WTC11 (cell line): Measurements from ENCODE around the gene NT5C. TPM values are rescaled to one million over a fixed set of nuclear protein-coding genes. Genes with fewer than 3 reads are reported as not detected.

ENCODE experiments used
- ATAC-seq: fragments of 200-7000 bp; cut with Tn5 transposase; 2 replicates; pipeline ENCODE4 v1.10.0; 2021; ENCODE audit warnings: mild to moderate bottlenecking, moderate library complexity
- CTCF ChIA-PET: fragments of 300-600 bp; sonication (Branson Sonifier 250); formaldehyde crosslinking; loops from one replicate; lab custom pipeline; 2021; ENCODE audit warnings: antibody characterized with exemption; lab: Charles Lee
- POLR2A ChIA-PET: fragments of 350-600 bp; sonication (Branson Sonifier 250); formaldehyde crosslinking; loops from one replicate; lab custom pipeline; 2021; ENCODE audit warnings: antibody characterized with exemption; lab: Charles Lee
- DNase-seq: peaks from one replicate; pipeline ENCODE4 v3.0.0; 2021; ENCODE audit warnings: low spot score
- H3K27ac Mint-ChIP-seq: 2 replicates; pipeline ENCODE4 v1.8.0; 2021; ENCODE audit warnings: mixed read lengths
- H3K27me3 Mint-ChIP-seq: 2 replicates; pipeline ENCODE4 v1.8.0; 2021; ENCODE audit warnings: low read depth, mild to moderate bottlenecking, moderate library complexity, mixed read lengths
- H3K36me3 Mint-ChIP-seq: 2 replicates; pipeline ENCODE4 v1.8.0; 2021; ENCODE audit warnings: mixed read lengths
- H3K4me1 Mint-ChIP-seq: 2 replicates; pipeline ENCODE4 v1.8.0; 2022; ENCODE audit warnings: mixed read lengths
- H3K4me3 Mint-ChIP-seq: 2 replicates; pipeline ENCODE4 v1.8.0; 2021; ENCODE audit warnings: mild to moderate bottlenecking, moderate library complexity, mixed read lengths
- H3K9me3 Mint-ChIP-seq: 2 replicates; pipeline ENCODE4 v1.8.0; 2021; ENCODE audit warnings: mixed read lengths
- AR ChIP-seq: fragments of 250-450 bp; sonication (Bioruptor Pico); IDR thresholded peaks from 2 replicates; pipeline ENCODE4 v1.9.0; 2021; ENCODE audit warnings: mild to moderate bottlenecking
- CBFB ChIP-seq: sonication (generic); formaldehyde crosslinking; IDR thresholded peaks from 2 replicates; pipeline ENCODE4 v1.8.1; 2022; ENCODE audit warnings: mild to moderate bottlenecking, low read depth, missing genetic modification reagents
- CDX4 ChIP-seq: fragments of 250-450 bp; sonication (Bioruptor Pico); IDR thresholded peaks from 2 replicates; pipeline ENCODE4 v1.9.0; 2021; ENCODE audit warnings: moderate library complexity, mild to moderate bottlenecking, inconsistent platforms, borderline replicate concordance
- CREB1 ChIP-seq: sonication (generic); formaldehyde crosslinking; IDR thresholded peaks from 2 replicates; pipeline ENCODE4 v1.8.0; 2023; ENCODE audit warnings: mild to moderate bottlenecking, missing genetic modification reagents
- CTCF ChIP-seq: fragments of 200-600 bp; IDR thresholded peaks from 2 replicates; pipeline ENCODE4 v1.8.0; 2022; ENCODE audit warnings: antibody characterized with exemption
- E2F4 ChIP-seq: sonication (generic); formaldehyde crosslinking; IDR thresholded peaks from 2 replicates; pipeline ENCODE4 v1.8.1; 2022; ENCODE audit warnings: low read depth, mild to moderate bottlenecking, moderate library complexity, missing genetic modification reagents, borderline replicate concordance
- ELF4 ChIP-seq: sonication (generic); formaldehyde crosslinking; IDR thresholded peaks from 2 replicates; pipeline ENCODE4 v1.8.1; 2022; ENCODE audit warnings: low read depth, mild to moderate bottlenecking, moderate library complexity, missing genetic modification reagents
- EMX1 ChIP-seq: fragments of 250-450 bp; sonication (Bioruptor Pico); IDR thresholded peaks from 2 replicates; pipeline ENCODE4 v1.8.0; 2021; ENCODE audit warnings: mild to moderate bottlenecking
- IRF2 ChIP-seq: sonication (generic); formaldehyde crosslinking; IDR thresholded peaks from 2 replicates; pipeline ENCODE4 v1.8.0; 2022; ENCODE audit warnings: low read depth, missing genetic modification reagents, borderline replicate concordance
- OVOL2 ChIP-seq: fragments of 250-450 bp; sonication (Bioruptor Pico); IDR thresholded peaks from 2 replicates; pipeline ENCODE4 v1.9.0; 2021; ENCODE audit warnings: mild to moderate bottlenecking, borderline replicate concordance
- RELA ChIP-seq: sonication (generic); formaldehyde crosslinking; IDR thresholded peaks from 2 replicates; pipeline ENCODE4 v1.8.1; 2022; ENCODE audit warnings: missing genetic modification reagents, mild to moderate bottlenecking, borderline replicate concordance
- SOX15 ChIP-seq: fragments of 250-450 bp; sonication (Bioruptor Pico); IDR thresholded peaks from 2 replicates; pipeline ENCODE4 v1.9.0; 2021; ENCODE audit warnings: mild to moderate bottlenecking
- SP1 ChIP-seq: sonication (generic); formaldehyde crosslinking; conservative IDR thresholded peaks from 2 replicates; pipeline ENCODE4 v1.8.1; 2022; ENCODE audit warnings: missing genetic modification reagents
- TEAD4 ChIP-seq: sonication (generic); formaldehyde crosslinking; IDR thresholded peaks from 2 replicates; pipeline ENCODE4 v1.8.0; 2022; ENCODE audit warnings: mild to moderate bottlenecking, missing genetic modification reagents
- USF1 ChIP-seq: sonication (generic); formaldehyde crosslinking; IDR thresholded peaks from 2 replicates; pipeline ENCODE4 v1.8.0; 2022; ENCODE audit warnings: mild to moderate bottlenecking, missing genetic modification reagents
- ZBTB21 ChIP-seq: sonication (generic); formaldehyde crosslinking; IDR thresholded peaks from 2 replicates; pipeline ENCODE4 v1.8.1; 2023; ENCODE audit warnings: mild to moderate bottlenecking, missing genetic modification reagents, borderline replicate concordance
- ZBTB43 ChIP-seq: sonication (generic); formaldehyde crosslinking; IDR thresholded peaks from 2 replicates; pipeline ENCODE4 v1.8.1; 2023; ENCODE audit warnings: mild to moderate bottlenecking, missing genetic modification reagents
- ZNF281 ChIP-seq: sonication (generic); formaldehyde crosslinking; IDR thresholded peaks from 2 replicates; pipeline ENCODE4 v1.8.0; 2023; ENCODE audit warnings: mild to moderate bottlenecking, missing genetic modification reagents
- ZNF532 ChIP-seq: fragments of 250-450 bp; sonication (Bioruptor Pico); IDR thresholded peaks from 2 replicates; pipeline ENCODE4 v1.9.0; 2021; ENCODE audit warnings: mild to moderate bottlenecking, borderline replicate concordance
- total RNA-seq: library from RNA; stranded (reverse); gene quantifications from 3 replicates; pipeline ENCODE4 v1.2.3, GENCODE V29; 2021

NT5C gene
- total RNA-seq, 1 experiment from 2014 or later = 91.0 TPM

- no peaks in the 10 kb centered on the region for H3K9me3 Mint-ChIP-seq
- peaks cover 10% of the 10 kb centered on the region for H3K4me1 Mint-ChIP-seq
- DNase-seq (no peak), ATAC-seq (no peak)
- TF ChIP-seq RELA (CRISPR knock-in tag) (no peak), USF1 (no peak), ZNF532 (CRISPR knock-in tag) (no peak), ELF4 (no peak), ZNF281 (no peak), CREB1 (CRISPR knock-in tag) (no peak)
- ChIA-PET POLR2A (interaction anchor here (0.6 kb wide), 1 partner anchor 29 kb away, joined by 5 read pairs; no protein-coding TSS in a partner anchor), CTCF (interaction anchor here (0.7 to 1.9 kb wide), 4 partner anchors 9 to 122 kb away, joined by 3 to 7 read pairs (median 3); partner anchors contain the start of gene NT5C)
- H3K27me3 Mint-ChIP-seq = no peaks in the 10 kb centered on the region
- peak overlapping the region; percentile 63; the same call in 1 of the 2 replicates for H3K27ac Mint-ChIP-seq
- H3K4me3 Mint-ChIP-seq = no peak overlapping the region
- H3K36me3 Mint-ChIP-seq = peaks cover 11% of the 10 kb centered on the region; the same call in 1 of the 2 replicates
Observed at GRCh38 chr17:75118307-75118706, 13.2 kb downstream of the NT5C start.

GRCh38 chr17:75116737-75117136, 14.8 kb downstream of the NT5C start:
- Mint-ChIP-seq H3K27me3 (no peaks in the 10 kb centered on the region), H3K4me3 (no peak overlapping the region), H3K9me3 (no peaks in the 10 kb centered on the region), H3K27ac (no peak overlapping the region), H3K36me3 (peaks cover 17% of the 10 kb centered on the region), H3K4me1 (peaks cover 10% of the 10 kb centered on the region)
- ChIA-PET POLR2A (no interaction called here), CTCF (interaction anchor here (1.9 kb wide), 1 partner anchor 11 kb away, joined by 7 read pairs; no protein-coding TSS in a partner anchor)
- DNase-seq (no peak), ATAC-seq (no peak)
- no peak for TF ChIP-seq TEAD4 (CRISPR knock-in tag)
- TF ChIP-seq CDX4 = no peak
- TF ChIP-seq ZBTB43 (CRISPR knock-in tag) = no peak
- TF ChIP-seq ZBTB21 (CRISPR knock-in tag) = no peak
- no peak for TF ChIP-seq EMX1 (CRISPR knock-in tag)
- no peak for TF ChIP-seq E2F4 (CRISPR knock-in tag)
- no peak for TF ChIP-seq IRF2
- TF ChIP-seq CTCF = no peak
- TF ChIP-seq OVOL2 (CRISPR knock-in tag) = no peak
- no peak for TF ChIP-seq AR (CRISPR knock-in tag)
- no peak for TF ChIP-seq SOX15 (CRISPR knock-in tag)
- no peak for TF ChIP-seq SP1 (CRISPR knock-in tag)
- no peak for TF ChIP-seq CBFB
